Measurements from ENCODE around the gene ZNF846.
"Not testable (repeated sequence)": the region's sequence is repeated elsewhere in the genome, so short reads cannot be mapped to it uniquely, and the experiment has no call there.

Gene ZNF846

GRCh38 chr19:9789066-9789465, 20.5 kb upstream of the ZNF846 start:
- Histone ChIP-seq H3K9me3 (ENCODE audit: insufficient read depth, low read length, severe bottlenecking) (no peaks in the 10 kb centered on the region), H3K4me3 (ENCODE audit: low read depth in 1 of 2, low read length in 2 of 2) (no peak overlapping the region), H2AFZ (ENCODE audit: low read depth, low read length) (no peak overlapping the region), H3K4me2 (ENCODE audit: insufficient read depth, low read length) (no peak overlapping the region), H3K27me3 (ENCODE audit: insufficient read depth, low read length, poor library complexity) (no peaks in the 10 kb centered on the region), H4K20me1 (ENCODE audit: insufficient read depth, low read length) (no peaks in the 10 kb centered on the region), H3K4me1 (ENCODE audit: insufficient read depth, low read length) (peaks cover 48% of the 10 kb centered on the region), H3K79me2 (ENCODE audit: insufficient read depth, low read length) (no peaks in the 10 kb centered on the region), H3K27ac (ENCODE audit: low read length) (no peak overlapping the region), H3K36me3 (ENCODE audit: insufficient read depth, low read length) (no peaks in the 10 kb centered on the region), H3K9ac (ENCODE audit: low read depth, low read length) (no peak overlapping the region)
- TF ChIP-seq EZH2 (IDR thresholded peaks at IDR 0.05; ENCODE audit: borderline replicate concordance, low read depth, low read length, severe bottlenecking) (no peak), CTCF (IDR thresholded peaks at IDR 0.05; ENCODE audit: borderline replicate concordance, extremely low read depth, low read length, poor library complexity, severe bottlenecking) (no peak)
- no peak for DNase-seq
- no peak for ATAC-seq (ENCODE audit: insufficient read depth, low read depth)

GRCh38 chr19:9788604-9789003, 20.1 kb upstream of the ZNF846 start:
- H3K4me1 ChIP-seq (ENCODE audit: insufficient read depth, low read length) = peaks cover 52% of the 10 kb centered on the region
- not testable (repeated sequence) for H4K20me1 ChIP-seq (ENCODE audit: insufficient read depth, low read length); H3K9ac ChIP-seq (ENCODE audit: low read depth, low read length); H3K27ac ChIP-seq (ENCODE audit: low read length); H2AFZ ChIP-seq (ENCODE audit: low read depth, low read length); H3K79me2 ChIP-seq (ENCODE audit: insufficient read depth, low read length); DNase-seq; H3K4me2 ChIP-seq (ENCODE audit: insufficient read depth, low read length); H3K27me3 ChIP-seq (ENCODE audit: insufficient read depth, low read length, poor library complexity); ATAC-seq (ENCODE audit: insufficient read depth, low read depth); H3K4me3 ChIP-seq (ENCODE audit: low read depth in 1 of 2, low read length in 2 of 2); H3K9me3 ChIP-seq (ENCODE audit: insufficient read depth, low read length, severe bottlenecking); H3K36me3 ChIP-seq (ENCODE audit: insufficient read depth, low read length)

GRCh38 chr19:9786819-9787218, 18.3 kb upstream of the ZNF846 start:
- Histone ChIP-seq H2AFZ (ENCODE audit: low read depth, low read length) (no peak overlapping the region), H3K4me2 (ENCODE audit: insufficient read depth, low read length) (no peak overlapping the region)
- TF ChIP-seq EZH2 (IDR thresholded peaks at IDR 0.05; ENCODE audit: borderline replicate concordance, low read depth, low read length, severe bottlenecking) = no peak
- no peak for TF ChIP-seq CTCF (IDR thresholded peaks at IDR 0.05; ENCODE audit: borderline replicate concordance, extremely low read depth, low read length, poor library complexity, severe bottlenecking)

GRCh38 chr19:9786342-9786741, 17.8 kb upstream of the ZNF846 start:
- ATAC-seq (ENCODE audit: insufficient read depth, low read depth) (no peak), DNase-seq (no peak)
- H3K4me1 ChIP-seq (ENCODE audit: insufficient read depth, low read length) = peaks cover 38% of the 10 kb centered on the region
- H3K4me2 ChIP-seq (ENCODE audit: insufficient read depth, low read length) = peak overlapping the region; percentile 71
- no peaks in the 10 kb centered on the region for H4K20me1 ChIP-seq (ENCODE audit: insufficient read depth, low read length)
- H3K9ac ChIP-seq (ENCODE audit: low read depth, low read length) = no peak overlapping the region
- H3K27me3 ChIP-seq (ENCODE audit: insufficient read depth, low read length, poor library complexity) = no peaks in the 10 kb centered on the region
- no peak overlapping the region; a peak in 1 of 4 replicates for H3K4me3 ChIP-seq (ENCODE audit: low read depth in 1 of 2, low read length in 2 of 2)
- no peak for TF ChIP-seq EZH2 (IDR thresholded peaks at IDR 0.05; ENCODE audit: borderline replicate concordance, low read depth, low read length, severe bottlenecking)
- TF ChIP-seq CTCF (IDR thresholded peaks at IDR 0.05; ENCODE audit: borderline replicate concordance, extremely low read depth, low read length, poor library complexity, severe bottlenecking) = no peak
- H2AFZ ChIP-seq (ENCODE audit: low read depth, low read length) = peak overlapping the region; percentile 95
- no peak overlapping the region for H3K27ac ChIP-seq (ENCODE audit: low read length)
- no peaks in the 10 kb centered on the region for H3K9me3 ChIP-seq (ENCODE audit: insufficient read depth, low read length, severe bottlenecking)
- H3K79me2 ChIP-seq (ENCODE audit: insufficient read depth, low read length) = no peaks in the 10 kb centered on the region
- no peaks in the 10 kb centered on the region for H3K36me3 ChIP-seq (ENCODE audit: insufficient read depth, low read length)

More at GRCh38 chr19:9786819-9787218, 18.3 kb upstream of the ZNF846 start:
- DNase-seq (no peak), ATAC-seq (ENCODE audit: insufficient read depth, low read depth) (no peak)
- Histone ChIP-seq H3K79me2 (ENCODE audit: insufficient read depth, low read length) (no peaks in the 10 kb centered on the region), H3K9ac (ENCODE audit: low read depth, low read length) (no peak overlapping the region), H3K27me3 (ENCODE audit: insufficient read depth, low read length, poor library complexity) (no peaks in the 10 kb centered on the region), H3K27ac (ENCODE audit: low read length) (no peak overlapping the region), H3K9me3 (ENCODE audit: insufficient read depth, low read length, severe bottlenecking) (no peaks in the 10 kb centered on the region), H4K20me1 (ENCODE audit: insufficient read depth, low read length) (no peaks in the 10 kb centered on the region), H3K36me3 (ENCODE audit: insufficient read depth, low read length) (no peaks in the 10 kb centered on the region), H3K4me3 (ENCODE audit: low read depth in 1 of 2, low read length in 2 of 2) (no peak overlapping the region), H3K4me1 (ENCODE audit: insufficient read depth, low read length) (peaks cover 40% of the 10 kb centered on the region)

All from DND-41 (cell line).